Measurements from ENCODE around the gene CHRNE. TPM values are rescaled to one million over a fixed set of nuclear protein-coding genes. Genes with fewer than 3 reads are reported as not detected.

The CHRNE gene
- total RNA-seq, 1 experiment from 2014 or later, result 0.31 TPM

GRCh38 chr17:4951486-4951885 is 48.6 kb upstream of the CHRNE start:
- Histone ChIP-seq H3K4me1 (ENCODE audit: insufficient read depth, low read length) (peaks cover 4% of the 10 kb centered on the region; the same call in 1 of the 2 replicates), H4K8ac (replicated peaks; ENCODE audit: insufficient read length, low read depth, low read length) (no peak overlapping the region), H4K20me1 (ENCODE audit: control insufficient read depth, insufficient read depth, insufficient read length) (no peaks in the 10 kb centered on the region), H3K4me2 (ENCODE audit: insufficient read depth, insufficient read length, low read length) (peak overlapping the region; percentile 72), H2BK20ac (ENCODE audit: low read depth, low read length, poor library complexity, severe bottlenecking) (no peak overlapping the region), H3K79me2 (ENCODE audit: insufficient read depth, low read length) (peaks cover 8% of the 10 kb centered on the region; the same call in 1 of the 2 replicates), H3K14ac (ENCODE audit: insufficient read depth, low read length) (no peak overlapping the region), H3K27ac (ENCODE audit: insufficient read length, low read depth, low read length) (no peak overlapping the region), H3K4ac (ENCODE audit: low read depth, low read length) (no peak overlapping the region), H3K23me2 (ENCODE audit: insufficient read length, low read depth, low read length, poor library complexity, severe bottlenecking) (peaks cover 23% of the 10 kb centered on the region), H2AK5ac (ENCODE audit: insufficient read length, low read length) (no peak overlapping the region), H3K79me1 (ENCODE audit: insufficient read depth, low read depth, low read length, poor library complexity, severe bottlenecking) (peaks cover 3% of the 10 kb centered on the region), H4K5ac (ENCODE audit: insufficient read length, low read depth, low read length) (no peak overlapping the region), H3K18ac (ENCODE audit: insufficient read length, low read depth, low read length) (no peak overlapping the region), H3T11ph (ENCODE audit: low read length) (no peak overlapping the region), H3K9ac (ENCODE audit: extremely low read depth, insufficient read length, low read length) (no peak overlapping the region), H4K91ac (ENCODE audit: insufficient read length, low read depth, low read length) (no peak overlapping the region), H2BK120ac (ENCODE audit: low read depth, low read length, poor library complexity, severe bottlenecking) (no peak overlapping the region), H3K23ac (ENCODE audit: insufficient read length, low read depth, low read length) (no peak overlapping the region), H2AFZ (ENCODE audit: low read length) (no peak overlapping the region), H2BK5ac (ENCODE audit: insufficient read length, low read length) (no peak overlapping the region), H2BK12ac (ENCODE audit: insufficient read length, low read depth, low read length) (no peak overlapping the region), H3K56ac (ENCODE audit: insufficient read length, low read depth, low read length) (no peak overlapping the region), H3K9me3 (ENCODE audit: control insufficient read depth, low read depth, low read length) (no peaks in the 10 kb centered on the region), H3K27me3 (ENCODE audit: insufficient read depth, low read length) (no peaks in the 10 kb centered on the region), H2BK15ac (ENCODE audit: low read depth, low read length) (no peak overlapping the region)
- Mint-ChIP-seq H3K4me3 (peak overlapping the region; percentile 87 to 95), H3K36me3 (ENCODE audit: insufficient read depth in 1 of 3, low read depth in 3 of 3) (peaks cover 5 to 11% (median 6%) of the 10 kb centered on the region in 3 experiments), H3K4me1 (peaks cover 32 to 34% of the 10 kb centered on the region in 2 experiments), H3K9me3 (peaks cover 0 to 2% of the 10 kb centered on the region in 2 experiments; a peak in 1 of 5 replicates), H3K27ac (peak overlapping the region; percentile 10 to 94 (median 58); a peak in 4 of 7 replicates), H3K27me3 (ENCODE audit: low read depth) (no peaks in the 10 kb centered on the region; the same call in 1 of the 2 replicates)
- DNase-seq, result no peak
- TF ChIP-seq, protein P1, sequence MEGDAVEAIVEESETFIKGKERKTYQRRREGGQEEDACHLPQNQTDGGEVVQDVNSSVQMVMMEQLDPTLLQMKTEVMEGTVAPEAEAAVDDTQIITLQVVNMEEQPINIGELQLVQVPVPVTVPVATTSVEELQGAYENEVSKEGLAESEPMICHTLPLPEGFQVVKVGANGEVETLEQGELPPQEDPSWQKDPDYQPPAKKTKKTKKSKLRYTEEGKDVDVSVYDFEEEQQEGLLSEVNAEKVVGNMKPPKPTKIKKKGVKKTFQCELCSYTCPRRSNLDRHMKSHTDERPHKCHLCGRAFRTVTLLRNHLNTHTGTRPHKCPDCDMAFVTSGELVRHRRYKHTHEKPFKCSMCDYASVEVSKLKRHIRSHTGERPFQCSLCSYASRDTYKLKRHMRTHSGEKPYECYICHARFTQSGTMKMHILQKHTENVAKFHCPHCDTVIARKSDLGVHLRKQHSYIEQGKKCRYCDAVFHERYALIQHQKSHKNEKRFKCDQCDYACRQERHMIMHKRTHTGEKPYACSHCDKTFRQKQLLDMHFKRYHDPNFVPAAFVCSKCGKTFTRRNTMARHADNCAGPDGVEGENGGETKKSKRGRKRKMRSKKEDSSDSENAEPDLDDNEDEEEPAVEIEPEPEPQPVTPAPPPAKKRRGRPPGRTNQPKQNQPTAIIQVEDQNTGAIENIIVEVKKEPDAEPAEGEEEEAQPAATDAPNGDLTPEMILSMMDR (conservative IDR thresholded peaks at IDR 0.05), result no peak
- no CpG with 5 or more reads among the region's 3 CpGs for WGBS (ENCODE audit: extremely low coverage, insufficient read length, low lambda C conversion rate)

Data from H9 (cell line).